ENCODE data around the gene RFX3. TPM values are rescaled to one million over a fixed set of nuclear protein-coding genes. Genes with fewer than 3 reads are reported as not detected.

Gene RFX3
- total RNA-seq, 1 donor from 2014 or later = 1.6 TPM

DNA sequence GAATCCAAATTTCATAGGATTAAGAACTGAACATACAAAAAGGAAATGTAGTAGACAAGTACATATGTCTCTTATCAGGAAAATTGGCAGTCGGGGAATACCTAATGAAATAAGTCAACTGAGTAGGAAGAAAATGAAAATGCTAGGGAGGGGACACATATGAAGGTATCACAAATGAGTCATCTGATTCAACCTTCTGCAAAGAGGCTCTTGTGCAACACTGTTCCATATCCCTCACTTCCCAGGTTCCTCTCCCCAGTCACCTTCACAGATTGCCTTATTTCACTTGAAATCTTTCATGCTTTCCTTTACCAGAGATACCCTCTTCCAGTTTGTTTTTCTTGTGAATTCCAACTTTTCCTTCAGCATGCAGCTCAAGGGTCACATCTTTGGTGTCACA is 139.0 kb downstream of the RFX3 start:
- DNase-seq (ENCODE audit: low read depth) (peak; percentile 68), FAIRE-seq (no peak)
- TF ChIP-seq, protein P1, sequence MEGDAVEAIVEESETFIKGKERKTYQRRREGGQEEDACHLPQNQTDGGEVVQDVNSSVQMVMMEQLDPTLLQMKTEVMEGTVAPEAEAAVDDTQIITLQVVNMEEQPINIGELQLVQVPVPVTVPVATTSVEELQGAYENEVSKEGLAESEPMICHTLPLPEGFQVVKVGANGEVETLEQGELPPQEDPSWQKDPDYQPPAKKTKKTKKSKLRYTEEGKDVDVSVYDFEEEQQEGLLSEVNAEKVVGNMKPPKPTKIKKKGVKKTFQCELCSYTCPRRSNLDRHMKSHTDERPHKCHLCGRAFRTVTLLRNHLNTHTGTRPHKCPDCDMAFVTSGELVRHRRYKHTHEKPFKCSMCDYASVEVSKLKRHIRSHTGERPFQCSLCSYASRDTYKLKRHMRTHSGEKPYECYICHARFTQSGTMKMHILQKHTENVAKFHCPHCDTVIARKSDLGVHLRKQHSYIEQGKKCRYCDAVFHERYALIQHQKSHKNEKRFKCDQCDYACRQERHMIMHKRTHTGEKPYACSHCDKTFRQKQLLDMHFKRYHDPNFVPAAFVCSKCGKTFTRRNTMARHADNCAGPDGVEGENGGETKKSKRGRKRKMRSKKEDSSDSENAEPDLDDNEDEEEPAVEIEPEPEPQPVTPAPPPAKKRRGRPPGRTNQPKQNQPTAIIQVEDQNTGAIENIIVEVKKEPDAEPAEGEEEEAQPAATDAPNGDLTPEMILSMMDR (IDR thresholded peaks at IDR 0.05; ENCODE audit: insufficient read depth, low read length, severe bottlenecking) = no peak

DNA sequence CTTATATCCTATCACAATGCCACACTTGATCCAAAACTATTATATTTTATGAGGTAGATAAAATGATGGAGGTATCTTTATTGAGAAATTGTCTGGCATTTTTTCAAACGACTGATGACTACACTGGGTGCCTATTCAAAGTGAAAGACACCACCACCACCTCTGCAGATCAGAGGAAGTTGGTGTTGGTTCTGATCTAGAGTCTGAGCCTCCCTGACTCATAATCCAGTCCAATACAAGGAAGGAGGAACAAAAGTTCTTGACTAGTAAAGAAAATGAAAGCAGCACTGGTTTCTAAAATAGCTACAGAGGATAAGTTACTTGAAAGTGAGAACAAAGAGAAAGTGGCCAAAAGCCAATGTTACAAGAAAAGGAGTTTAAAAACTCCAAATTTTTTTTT is 139.9 kb downstream of the RFX3 start:
- H3K4me3 ChIP-seq (ENCODE audit: low read depth, low read length) = no peak overlapping the region
- H3K27me3 ChIP-seq (ENCODE audit: control insufficient read depth, insufficient read depth, low read length) = no peaks in the 10 kb centered on the region
- DNase-seq (ENCODE audit: low read depth) (no peak), FAIRE-seq (no peak)
- H3K36me3 ChIP-seq (ENCODE audit: control insufficient read depth, insufficient read depth, low read length) = no peaks in the 10 kb centered on the region
- TF ChIP-seq, protein P1 (IDR thresholded peaks at IDR 0.05; ENCODE audit: insufficient read depth, low read length, severe bottlenecking) = no peak

More for the DNA sequence above, 139.0 kb downstream of the RFX3 start:
- Histone ChIP-seq H3K36me3 (ENCODE audit: control insufficient read depth, insufficient read depth, low read length) (no peaks in the 10 kb centered on the region), H3K27me3 (ENCODE audit: control insufficient read depth, insufficient read depth, low read length) (no peaks in the 10 kb centered on the region), H3K4me3 (ENCODE audit: low read depth, low read length) (no peak overlapping the region)

DNA sequence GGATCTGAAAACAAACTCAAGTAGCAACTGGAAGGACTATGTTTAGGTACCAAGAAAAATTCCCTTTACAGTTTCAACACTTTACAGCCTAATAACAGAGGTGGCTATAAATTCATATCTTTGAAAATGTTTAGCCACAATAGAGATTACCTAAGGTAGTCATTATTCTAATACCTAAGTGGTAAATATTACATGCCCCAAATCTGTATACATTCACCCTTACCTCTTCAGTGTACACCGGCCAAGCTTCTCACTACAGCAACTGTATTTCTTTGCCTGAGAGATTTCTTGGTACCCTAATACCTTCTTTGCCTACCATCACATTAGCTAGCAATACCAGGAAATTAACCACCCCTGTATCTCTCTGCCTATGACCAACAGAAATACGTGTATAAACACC is 154.0 kb downstream of the RFX3 start:
- Histone ChIP-seq H3K4me3 (ENCODE audit: low read depth, low read length) (no peak overlapping the region), H3K27me3 (ENCODE audit: control insufficient read depth, insufficient read depth, low read length) (no peaks in the 10 kb centered on the region), H3K36me3 (ENCODE audit: control insufficient read depth, insufficient read depth, low read length) (no peaks in the 10 kb centered on the region)
- TF ChIP-seq, protein P1 (IDR thresholded peaks at IDR 0.05; ENCODE audit: insufficient read depth, low read length, severe bottlenecking) = no peak
- DNase-seq (ENCODE audit: low read depth) (no peak), FAIRE-seq (no peak)

DNA sequence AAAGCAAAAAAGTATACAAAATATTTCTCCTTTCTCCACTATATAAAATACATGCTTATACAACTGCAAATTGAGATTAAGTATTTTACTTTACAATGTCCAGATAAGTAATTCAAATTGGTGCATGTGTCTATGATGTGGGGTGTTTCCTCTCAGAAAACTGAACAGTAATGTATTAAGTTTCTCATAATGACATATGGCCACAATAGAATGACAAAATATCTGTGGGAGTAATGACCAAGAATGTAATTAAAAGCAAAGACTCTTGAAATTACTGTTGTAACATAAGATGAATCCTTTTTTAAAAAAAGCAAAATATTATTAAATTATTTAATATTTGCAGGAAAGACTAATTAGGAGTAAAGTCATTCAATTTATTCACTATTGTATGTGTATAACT is 155.1 kb downstream of the RFX3 start:
- FAIRE-seq = no peak

DNA sequence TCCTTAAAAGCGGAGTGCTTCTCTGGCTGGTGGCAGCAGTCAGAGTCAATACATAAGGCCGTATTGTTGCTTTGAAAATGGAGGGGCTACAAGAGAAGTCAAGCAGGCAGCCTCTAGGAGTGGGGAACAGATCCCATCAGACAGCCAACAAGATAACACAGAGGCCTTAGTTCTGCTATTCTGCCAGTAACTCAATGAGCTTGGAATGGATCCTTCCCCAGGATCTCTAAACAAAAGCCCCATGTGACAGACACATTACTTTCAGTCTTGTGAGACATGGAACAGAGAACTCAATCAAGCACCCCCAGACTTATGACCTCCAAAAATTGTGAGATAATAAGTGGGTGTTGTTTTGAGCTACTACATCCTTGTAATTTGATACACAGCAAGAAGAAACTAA is 158.6 kb downstream of the RFX3 start:
- no peaks in the 10 kb centered on the region for H3K27me3 ChIP-seq (ENCODE audit: control insufficient read depth, insufficient read depth, low read length)
- H3K36me3 ChIP-seq (ENCODE audit: control insufficient read depth, insufficient read depth, low read length) = no peaks in the 10 kb centered on the region
- DNase-seq (ENCODE audit: low read depth) (no peak), FAIRE-seq (no peak)
- H3K4me3 ChIP-seq (ENCODE audit: low read depth, low read length) = no peak overlapping the region
- TF ChIP-seq, protein P1 (IDR thresholded peaks at IDR 0.05; ENCODE audit: insufficient read depth, low read length, severe bottlenecking) = no peak

More for the DNA sequence above, 155.1 kb downstream of the RFX3 start:
- TF ChIP-seq, protein P1 (IDR thresholded peaks at IDR 0.05; ENCODE audit: insufficient read depth, low read length, severe bottlenecking) = no peak
- no peak for DNase-seq (ENCODE audit: low read depth)
- Histone ChIP-seq H3K27me3 (ENCODE audit: control insufficient read depth, insufficient read depth, low read length) (no peaks in the 10 kb centered on the region), H3K36me3 (ENCODE audit: control insufficient read depth, insufficient read depth, low read length) (no peaks in the 10 kb centered on the region), H3K4me3 (ENCODE audit: low read depth, low read length) (no peak overlapping the region)

DNA sequence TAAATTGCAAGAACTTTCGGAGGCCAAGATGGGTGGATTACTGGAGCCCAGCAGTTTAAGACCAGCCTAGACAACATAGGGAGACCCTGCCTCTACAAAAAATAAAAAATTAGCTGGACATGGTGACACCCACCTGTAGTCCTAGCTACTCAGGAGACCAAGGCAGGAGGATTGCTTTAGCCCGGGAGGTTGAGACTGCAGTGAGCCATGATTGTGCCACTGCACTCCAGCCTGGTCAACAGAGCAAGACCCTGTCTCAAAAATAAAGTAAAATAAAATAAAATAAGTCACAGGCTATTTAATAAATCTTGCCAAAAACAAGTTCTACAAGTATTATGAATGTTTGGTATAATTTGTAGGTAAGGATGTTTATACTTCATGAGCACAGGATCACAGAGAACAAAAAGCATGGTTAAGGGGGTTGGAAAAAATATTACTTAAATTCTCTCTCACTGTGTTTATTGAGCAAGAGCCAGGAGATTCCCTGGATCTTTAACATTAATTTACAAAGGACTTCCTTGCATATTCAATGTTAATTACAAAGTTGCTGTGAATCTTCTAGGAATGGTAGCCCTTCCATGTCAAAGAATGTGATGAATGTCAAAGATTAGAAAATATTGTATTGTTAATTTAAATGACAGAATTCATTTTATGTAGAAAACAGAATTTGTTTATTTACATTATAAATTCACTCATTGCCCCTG is 164.0 kb downstream of the RFX3 start:
- DNase-seq (ENCODE audit: low read depth) (no peak), FAIRE-seq (no peak)
- TF ChIP-seq, protein P1 (IDR thresholded peaks at IDR 0.05; ENCODE audit: insufficient read depth, low read length, severe bottlenecking) = no peak
- Histone ChIP-seq H3K4me3 (ENCODE audit: low read depth, low read length) (no peak overlapping the region), H3K27me3 (ENCODE audit: control insufficient read depth, insufficient read depth, low read length) (no peaks in the 10 kb centered on the region), H3K36me3 (ENCODE audit: control insufficient read depth, insufficient read depth, low read length) (no peaks in the 10 kb centered on the region)

Measured in bronchial epithelial cell (primary cell).